ENCODE data around the gene CYP17A1.

DNA sequence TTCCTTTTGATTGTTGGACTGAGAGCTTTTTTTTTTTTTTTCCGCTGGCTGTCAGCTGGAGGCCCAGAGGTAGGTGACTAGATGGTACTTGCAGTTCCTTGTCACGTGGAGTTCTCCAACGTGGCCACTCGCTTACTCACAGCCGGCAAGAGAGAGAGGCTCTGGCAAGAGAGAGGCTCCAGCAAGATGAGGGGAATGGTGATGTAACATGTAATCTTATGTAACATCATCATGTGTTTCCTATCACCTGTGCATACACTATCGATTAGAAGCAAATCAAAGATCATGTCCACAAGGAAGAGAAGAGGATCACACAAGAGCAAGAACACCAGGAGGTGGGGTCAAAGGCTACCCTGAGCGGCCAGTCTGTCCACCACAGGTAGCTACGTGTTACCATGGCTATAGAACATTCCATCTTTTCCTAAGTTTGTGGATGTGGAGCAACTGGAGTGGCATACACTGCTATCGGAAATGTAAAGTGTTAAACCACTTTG lies 12.9 kb upstream of the CYP17A1 start:
- no peak for TF ChIP-seq POLR2A (IDR thresholded peaks at IDR 0.05)
- TF ChIP-seq, protein P1, sequence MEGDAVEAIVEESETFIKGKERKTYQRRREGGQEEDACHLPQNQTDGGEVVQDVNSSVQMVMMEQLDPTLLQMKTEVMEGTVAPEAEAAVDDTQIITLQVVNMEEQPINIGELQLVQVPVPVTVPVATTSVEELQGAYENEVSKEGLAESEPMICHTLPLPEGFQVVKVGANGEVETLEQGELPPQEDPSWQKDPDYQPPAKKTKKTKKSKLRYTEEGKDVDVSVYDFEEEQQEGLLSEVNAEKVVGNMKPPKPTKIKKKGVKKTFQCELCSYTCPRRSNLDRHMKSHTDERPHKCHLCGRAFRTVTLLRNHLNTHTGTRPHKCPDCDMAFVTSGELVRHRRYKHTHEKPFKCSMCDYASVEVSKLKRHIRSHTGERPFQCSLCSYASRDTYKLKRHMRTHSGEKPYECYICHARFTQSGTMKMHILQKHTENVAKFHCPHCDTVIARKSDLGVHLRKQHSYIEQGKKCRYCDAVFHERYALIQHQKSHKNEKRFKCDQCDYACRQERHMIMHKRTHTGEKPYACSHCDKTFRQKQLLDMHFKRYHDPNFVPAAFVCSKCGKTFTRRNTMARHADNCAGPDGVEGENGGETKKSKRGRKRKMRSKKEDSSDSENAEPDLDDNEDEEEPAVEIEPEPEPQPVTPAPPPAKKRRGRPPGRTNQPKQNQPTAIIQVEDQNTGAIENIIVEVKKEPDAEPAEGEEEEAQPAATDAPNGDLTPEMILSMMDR (IDR thresholded peaks at IDR 0.05) = no peak

Measured in suprapubic skin (tissue), 3 donors.